Left colon (tissue), 2 donors: ENCODE results near the gene TPGS1. TPM values are rescaled to one million over a fixed set of nuclear protein-coding genes. Genes with fewer than 3 reads are reported as not detected.
"Not testable (repeated sequence)": the region's sequence is repeated elsewhere in the genome, so short reads cannot be mapped to it uniquely, and the experiment has no call there.

Experiments used
- ATAC-seq: fragments of 200-7000 bp; cut with Tn5 transposase; one replicate; pipeline ENCODE4 v1.9.1; 2020; ENCODE audit warnings: mild to moderate bottlenecking, moderate library complexity
- DNase-seq, 2 donors: peaks; one replicate each; pipeline ENCODE4 v3.0.0-alpha.2; 2020
- intact Hi-C, 2 donors: fragments of 100-400 bp; cut with DNase I in 1 of 2; cut with micrococcal nuclease in 1 of 2; formaldehyde crosslinking; loops; one replicate each; pipeline versions ENCODE4 v1.11.2 to v1.14.0; 2022; cut with DNase I, micrococcal nuclease
- total RNA-seq, 2 donors: library from RNA; stranded (reverse); fragmentation: NEBNext Ultra II Directional; extraction: Animal tissue kit (Norgen Biotek cat#: 25700); gene quantifications; one replicate each; pipeline ENCODE4 v1.2.1, GENCODE V29; 2021
- donor health status: DM: no; HTN: no; CAD: no.
- donor health status: DM: yes; HTN: yes; CAD: no.

TPGS1 gene
- total RNA-seq, 2 donors from 2014 or later = 17.4 to 19.9 TPM

DNA sequence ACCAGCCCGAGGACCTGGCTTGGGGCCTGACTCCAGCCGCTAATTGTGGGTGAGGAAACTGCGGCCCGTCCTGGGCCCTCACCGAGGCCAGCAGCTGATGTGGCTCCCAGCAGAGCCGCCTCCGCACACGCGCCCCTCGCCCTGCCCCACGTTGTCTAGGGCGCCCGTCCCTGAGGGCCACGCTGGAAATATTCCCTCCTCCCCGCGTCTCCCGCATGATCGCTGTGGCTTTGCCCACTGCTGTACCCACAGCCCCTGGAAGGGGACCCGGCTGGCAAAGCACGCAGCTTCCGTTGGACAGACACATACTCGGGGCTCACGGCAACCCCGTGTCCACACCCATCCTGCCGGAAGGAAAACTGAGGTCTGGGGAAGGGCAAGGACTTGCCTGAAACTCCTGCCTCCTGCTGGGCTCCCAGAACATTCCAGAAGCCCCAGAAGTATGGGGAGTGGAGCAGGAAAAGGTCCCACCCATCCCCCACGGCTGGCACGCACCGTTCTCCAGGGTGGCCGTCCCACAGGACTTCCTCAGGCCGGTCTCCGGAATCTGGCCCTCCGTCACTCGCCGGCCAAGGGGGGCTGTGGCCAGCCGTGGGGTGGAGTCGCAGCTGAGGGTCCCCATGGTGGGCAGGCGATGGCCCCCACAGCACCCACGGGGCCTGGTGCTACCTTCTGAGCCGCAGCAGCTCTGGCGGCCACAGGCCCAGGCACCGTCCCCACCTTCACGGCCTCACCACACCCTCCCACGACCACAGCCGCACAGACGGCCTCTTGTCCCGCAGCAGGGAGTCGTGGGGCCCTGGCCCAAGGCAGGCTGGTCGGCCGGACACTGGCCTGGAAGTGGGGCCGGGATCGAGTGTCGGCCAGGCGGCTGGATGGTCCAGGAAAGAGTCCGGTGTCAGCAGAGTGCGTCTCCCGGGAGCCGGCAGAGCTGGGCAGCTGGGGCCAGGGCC is 32.9 kb upstream of the TPGS1 start:
- ATAC-seq = no peak
- no peak for DNase-seq
- intact Hi-C loops = no loop called here

DNA sequence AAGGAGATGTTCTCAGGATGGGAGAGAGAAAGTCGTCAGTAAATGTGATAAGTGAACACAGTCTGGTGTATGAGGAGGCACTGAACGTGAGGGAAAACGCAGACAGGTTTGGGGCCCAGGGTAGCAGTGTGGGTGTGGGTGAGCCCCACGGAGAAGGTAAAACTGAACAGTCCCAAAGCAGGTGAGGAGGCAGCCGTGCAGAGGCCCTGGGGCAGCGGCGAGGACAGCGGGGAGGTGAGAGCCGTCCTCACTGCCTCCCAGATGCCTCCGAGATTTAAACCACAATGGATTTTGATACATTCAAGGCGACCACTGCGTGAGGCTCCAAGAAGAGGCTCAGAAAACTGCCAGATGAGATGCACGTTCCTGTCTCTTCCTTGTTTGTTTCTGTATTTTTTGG is 31.9 kb upstream of the TPGS1 start:
- no peak for DNase-seq
- no peak for ATAC-seq

DNA sequence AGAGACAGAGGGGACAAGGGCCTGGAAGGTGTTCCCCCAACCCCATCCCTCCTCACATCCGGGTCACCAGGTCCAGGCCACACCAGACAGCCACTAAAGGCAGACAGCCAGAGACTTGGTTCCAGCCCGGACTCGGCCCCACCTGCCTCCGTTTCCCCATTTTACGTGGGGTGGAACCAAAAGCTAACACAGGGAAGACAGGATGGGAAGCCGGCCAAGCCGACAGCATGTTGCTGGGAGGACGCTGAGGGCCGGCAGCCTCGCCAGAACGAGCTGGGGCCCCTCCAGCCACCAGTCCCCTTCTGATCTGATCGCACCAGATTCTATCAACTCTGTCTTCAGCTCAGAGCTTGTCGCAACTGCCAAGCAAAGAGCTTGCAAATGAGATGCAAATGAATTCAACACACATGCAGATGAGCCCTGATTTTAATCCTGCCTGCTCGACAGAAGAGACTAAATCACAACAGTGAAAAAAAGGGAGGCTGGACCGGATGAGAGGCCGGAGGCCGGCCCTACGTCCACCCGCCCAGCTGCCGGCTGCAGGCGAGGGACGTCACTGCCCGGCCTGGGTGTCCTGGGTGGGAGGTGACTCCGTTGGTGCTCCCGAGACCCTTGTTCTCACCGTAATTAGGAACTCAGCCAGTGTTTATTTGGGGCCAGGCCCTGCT is 28.9 kb upstream of the TPGS1 start:
- ATAC-seq (no peak), DNase-seq (no peak)
- intact Hi-C loops = no loop called here

More for the DNA sequence above, 31.9 kb upstream of the TPGS1 start:
- intact Hi-C loops = no loop called here

DNA sequence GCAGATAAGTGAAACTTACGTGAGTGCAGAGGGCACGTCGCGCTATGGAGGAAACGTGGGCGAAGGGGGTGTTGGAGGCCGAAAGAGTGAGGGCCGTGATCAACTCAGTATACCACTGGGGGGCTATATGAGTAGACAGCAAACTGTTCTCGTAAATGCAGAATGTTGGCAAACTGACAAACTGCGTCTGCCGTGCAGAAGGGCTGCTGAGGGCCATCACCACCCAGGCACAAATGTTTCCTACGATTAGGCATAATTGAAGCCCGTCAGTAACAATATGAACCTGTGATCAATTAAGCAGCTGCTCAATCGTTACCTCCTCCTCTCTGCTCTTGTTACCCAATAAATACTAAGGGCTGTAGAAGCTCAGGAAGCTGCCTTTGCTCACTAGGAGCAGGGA is 28.3 kb upstream of the TPGS1 start:
- no peak for DNase-seq
- no peak for ATAC-seq
- intact Hi-C loops = no loop called here

DNA sequence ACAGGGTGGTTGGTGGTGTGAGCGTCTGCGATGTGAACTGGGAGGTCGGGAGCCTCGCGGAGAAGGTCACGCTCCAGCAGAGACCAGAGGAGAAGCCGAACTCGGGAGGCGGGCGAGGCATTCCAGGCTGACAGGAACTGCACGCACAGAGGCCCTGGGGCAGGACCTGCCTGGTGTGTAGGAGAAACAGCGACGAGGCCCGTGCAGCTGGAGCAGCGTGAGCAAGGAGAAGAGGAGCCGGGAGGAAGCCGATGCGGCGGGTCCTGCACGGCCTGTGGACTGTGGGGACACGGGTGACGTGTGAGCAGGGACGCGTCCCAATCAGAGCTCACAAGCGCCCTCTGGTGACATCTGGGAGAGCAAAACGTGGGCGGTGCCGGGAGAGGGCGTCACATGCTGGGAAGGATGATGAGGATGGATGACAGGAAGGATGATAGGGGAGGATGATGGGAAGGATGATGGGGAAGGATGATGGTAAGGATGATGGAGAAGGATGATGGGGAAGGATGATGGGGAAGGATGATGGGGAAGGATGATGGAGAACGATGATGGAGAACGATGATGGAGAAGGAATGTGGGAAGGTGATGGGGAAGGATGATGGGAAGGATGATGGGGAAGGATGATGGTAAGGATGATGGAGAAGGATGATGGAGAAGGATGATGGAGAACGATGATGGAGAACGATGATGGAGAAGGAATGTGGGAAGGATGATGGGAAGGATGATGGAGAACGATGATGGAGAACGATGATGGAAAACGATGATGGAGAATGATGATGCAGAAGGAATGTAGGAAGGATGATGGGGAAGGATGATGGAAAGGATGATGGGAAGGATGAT is 27.1 kb upstream of the TPGS1 start:
- peak; percentile 95 for ATAC-seq
- DNase-seq = peak; percentile 62 to 87
- intact Hi-C loops = loop anchor here in 1 of 2 donors (10.0 kb wide), 1 partner anchor 75 kb away; the partner anchor contains the start of gene C2CD4C

DNA sequence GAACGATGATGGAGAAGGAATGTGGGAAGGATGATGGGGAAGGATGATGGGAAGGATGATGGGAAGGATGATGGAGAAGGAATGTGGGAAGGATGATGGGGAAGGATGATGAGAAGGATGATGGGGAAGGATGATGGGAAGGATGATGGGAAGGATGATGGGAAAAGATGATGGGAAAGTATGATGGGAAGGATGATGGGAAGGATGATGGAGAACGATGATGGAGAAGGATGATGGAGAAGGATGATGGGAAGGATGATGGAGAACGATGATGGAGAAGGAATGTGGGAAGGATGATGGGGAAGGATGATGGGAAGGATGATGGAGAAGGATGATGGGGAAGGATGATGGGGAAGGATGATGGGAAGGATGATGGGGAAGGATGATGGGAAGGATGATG is 26.2 kb upstream of the TPGS1 start:
- ATAC-seq, DNase-seq: not testable (repeated sequence)
- intact Hi-C loops = loop anchor here in 1 of 2 donors (10.0 kb wide), 1 partner anchor 76 kb away; the partner anchor contains the start of gene C2CD4C

DNA sequence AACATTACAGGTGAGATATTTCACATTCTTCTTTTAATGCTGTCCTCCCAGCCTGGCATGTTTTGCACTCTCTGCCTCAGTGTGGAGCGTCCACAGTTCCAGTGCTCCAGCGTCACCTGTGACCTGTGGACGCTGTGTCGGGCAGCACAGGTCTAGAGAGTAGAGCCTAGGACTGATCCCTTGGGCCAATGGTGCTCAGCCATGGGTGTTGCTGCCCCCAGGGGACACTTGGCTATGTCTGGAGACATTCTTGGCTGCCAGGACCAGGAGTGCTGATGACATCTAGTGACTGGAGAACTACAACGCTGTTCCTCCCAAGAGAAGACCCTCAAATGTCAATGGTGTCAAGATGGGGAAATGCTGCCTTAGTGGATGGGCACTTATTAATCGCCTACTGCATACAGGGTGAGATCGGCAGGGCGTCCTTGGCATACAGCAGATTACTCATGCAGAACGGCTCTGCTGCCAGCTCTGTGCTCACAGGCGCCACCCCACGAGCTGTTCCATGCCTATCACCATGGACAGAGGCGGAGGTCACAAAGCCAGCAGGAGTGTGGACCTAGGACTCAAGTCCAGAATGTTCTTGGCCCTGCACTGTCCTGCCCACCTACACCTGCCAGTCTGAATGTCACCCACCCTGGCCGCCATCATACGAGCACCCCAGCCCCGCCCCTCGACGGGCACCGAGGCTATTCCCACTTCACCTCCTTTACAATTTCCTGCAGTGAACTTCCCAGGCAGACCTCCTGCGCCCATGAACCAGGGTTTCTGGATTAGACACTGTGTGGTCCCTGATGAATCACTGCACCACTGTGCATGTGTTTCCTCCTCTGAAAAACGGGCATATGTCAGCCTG is 24.9 kb upstream of the TPGS1 start:
- intact Hi-C loops = loop anchor here in 1 of 2 donors (10.0 kb wide), 1 partner anchor 78 kb away; the partner anchor contains the start of gene C2CD4C
- DNase-seq (no peak), ATAC-seq (no peak)

DNA sequence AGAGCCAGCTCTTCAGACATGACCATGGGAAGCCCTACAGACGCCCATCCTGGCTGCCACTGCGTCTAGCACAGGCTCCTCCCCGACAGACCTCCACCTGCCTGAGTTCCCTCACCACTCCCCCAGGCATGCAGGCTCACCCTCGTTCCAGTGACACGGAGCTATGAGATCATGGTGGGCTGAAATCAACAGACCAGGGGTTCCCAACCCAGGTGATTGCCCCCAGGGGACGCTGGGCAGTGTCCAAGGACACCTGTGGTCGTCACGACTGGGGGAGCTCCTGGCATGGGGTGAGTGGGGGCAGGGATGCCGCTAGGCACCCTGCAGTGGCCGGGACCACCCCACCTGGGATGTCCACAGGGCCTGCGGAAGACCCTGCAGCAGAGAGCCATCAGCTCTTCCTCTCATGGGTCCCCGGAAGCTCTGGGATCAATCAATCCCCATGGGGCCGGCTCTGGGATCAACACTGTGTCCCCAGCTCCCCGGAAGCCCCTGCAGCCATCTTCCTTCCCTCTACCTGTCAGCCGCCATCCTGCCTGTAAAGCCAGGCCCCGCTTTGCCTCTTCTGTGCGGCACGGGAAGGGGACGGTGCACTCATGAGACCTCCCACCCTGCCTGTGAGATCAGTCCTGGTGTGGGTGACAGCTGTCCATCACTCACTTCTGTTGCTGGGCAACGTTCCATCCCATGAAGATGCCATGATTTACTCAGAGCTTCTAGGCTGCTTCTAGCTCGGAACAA is 23.8 kb upstream of the TPGS1 start:
- intact Hi-C loops = loop anchor here in 1 of 2 donors (10.0 kb wide), 1 partner anchor 79 kb away; the partner anchor contains the start of gene C2CD4C

DNA sequence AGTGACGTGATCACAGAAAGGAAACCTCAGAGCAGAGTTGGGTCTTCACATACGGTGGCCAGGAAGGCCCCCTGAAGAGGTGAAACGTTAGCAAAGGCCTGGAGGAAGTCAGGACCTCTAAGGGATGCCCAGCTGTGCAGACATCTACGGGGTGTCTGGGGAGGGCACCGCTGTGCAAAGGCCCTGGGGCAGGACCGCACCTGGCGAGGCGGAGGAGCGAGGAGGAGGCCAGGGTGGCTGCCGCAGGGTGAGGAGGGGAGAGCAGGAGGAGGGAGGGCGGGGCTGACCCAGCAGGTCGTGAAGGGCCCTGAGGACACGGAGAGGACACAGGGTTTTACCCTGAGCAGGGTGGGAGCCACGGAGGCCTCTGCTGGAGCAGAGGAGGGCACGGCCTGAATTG is 22.8 kb upstream of the TPGS1 start:
- DNase-seq (no peak), ATAC-seq (no peak)
- intact Hi-C loops = loop anchor here in 1 of 2 donors (10.0 kb wide), 1 partner anchor 80 kb away; the partner anchor contains the start of gene C2CD4C

More for the DNA sequence above, 23.8 kb upstream of the TPGS1 start:
- ATAC-seq (no peak), DNase-seq (no peak)

DNA sequence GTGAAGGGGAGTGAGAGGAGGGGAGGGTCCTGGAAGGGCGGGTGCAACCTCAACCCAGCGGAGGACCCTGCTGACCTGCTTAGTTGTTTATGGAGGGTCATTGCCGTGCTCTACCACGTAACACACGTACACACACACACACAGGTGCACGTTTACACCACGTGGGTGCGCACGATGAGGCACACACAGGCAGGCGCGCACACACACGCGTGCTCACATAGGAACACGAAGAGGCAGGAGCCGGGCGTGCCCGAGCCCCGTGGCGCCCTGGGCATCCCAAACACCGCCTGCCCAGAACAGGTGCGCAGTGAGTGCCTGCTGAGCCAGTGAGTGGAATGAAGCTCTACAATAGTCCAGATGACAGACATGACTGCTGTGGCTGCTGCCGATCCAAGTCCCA is 22.2 kb upstream of the TPGS1 start:
- intact Hi-C loops = loop anchor here in 1 of 2 donors (10.0 kb wide), 1 partner anchor 80 kb away; the partner anchor contains the start of gene C2CD4C

DNA sequence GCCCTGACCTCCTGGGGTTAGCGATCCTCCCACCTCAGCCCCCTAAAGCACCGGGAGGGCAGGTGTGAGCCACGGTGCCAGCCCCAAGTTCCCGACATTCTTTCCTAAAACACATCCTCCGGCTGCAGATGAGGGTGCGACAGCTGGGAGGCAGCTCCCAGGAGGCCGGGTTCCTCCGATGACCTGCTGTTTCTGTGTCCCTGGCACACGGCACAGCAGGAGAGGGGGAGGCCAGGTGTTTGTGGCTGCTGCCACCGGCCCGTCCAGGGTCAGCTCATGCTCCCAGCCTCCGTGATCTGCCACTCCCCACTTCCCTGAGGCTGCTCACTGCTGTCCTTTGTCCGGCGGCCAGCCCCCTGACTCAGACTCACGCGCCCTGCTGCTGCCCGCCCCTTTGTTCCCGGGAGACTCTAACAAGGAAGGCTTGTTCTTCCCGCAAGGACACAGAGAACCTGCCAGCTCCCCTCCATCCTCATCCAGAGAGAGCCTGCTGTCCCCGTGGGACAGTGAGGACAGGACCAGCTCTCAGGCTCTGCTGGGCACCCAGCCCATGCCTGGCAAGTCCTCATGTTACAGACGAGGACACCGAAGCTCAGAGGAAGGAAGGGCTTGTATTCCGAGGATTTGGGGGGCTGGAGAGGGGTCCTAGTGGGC is 21.6 kb upstream of the TPGS1 start:
- no peak for DNase-seq
- ATAC-seq = no peak
- intact Hi-C loops = loop anchor here in 1 of 2 donors (10.0 kb wide), 1 partner anchor 81 kb away; the partner anchor contains the start of gene C2CD4C

More for the DNA sequence above, 22.2 kb upstream of the TPGS1 start:
- no peak for DNase-seq
- ATAC-seq = no peak

DNA sequence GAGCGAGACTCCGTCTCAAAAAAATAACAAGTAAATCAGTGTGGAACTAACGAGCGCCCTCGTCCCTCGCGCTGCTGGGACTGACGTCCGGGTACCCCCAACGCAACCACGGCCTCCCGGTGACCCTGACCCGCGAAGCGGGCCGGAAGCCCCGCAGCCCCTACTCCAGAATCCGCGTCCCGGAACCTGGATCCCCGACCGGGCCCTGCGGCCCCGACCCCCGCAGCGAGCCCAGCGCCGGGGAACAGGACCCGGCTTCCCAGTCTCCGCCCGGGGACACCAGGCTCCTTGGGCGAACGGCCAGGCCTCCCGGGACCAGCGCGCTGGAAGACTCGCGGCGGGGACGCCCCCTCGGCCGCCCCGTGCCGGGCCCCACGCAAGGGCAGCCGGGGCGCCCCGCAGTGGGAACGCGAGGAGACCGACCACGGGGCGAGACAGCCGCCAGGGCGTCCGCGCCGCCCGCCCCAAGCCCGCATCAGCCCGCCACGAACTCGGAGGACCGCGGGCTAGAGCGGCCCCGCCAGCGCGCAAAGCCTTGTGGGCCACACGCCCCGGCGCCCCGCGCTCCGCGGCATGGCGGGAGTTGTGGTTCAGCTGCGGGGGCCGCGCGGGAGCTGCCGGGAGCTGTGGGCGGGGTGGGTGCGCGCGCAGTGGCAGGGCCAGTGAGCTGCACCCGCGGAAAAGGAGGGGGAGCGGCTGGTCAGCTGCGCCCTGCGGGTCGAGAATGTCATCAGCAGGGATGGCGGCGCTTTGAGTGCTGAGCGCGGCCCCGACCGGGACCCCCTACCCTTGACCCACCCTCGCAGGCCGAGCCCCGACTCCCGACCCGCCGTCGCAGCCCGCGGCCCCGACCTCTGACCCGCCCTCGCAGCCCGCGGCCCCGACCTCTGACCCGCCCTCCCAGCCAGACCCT is 18.5 kb upstream of the TPGS1 start:
- peak; percentile 95 to 98 for DNase-seq
- intact Hi-C loops = loop anchor here in 1 of 2 donors (10.0 kb wide), 1 partner anchor 84 kb away; the partner anchor contains the start of gene C2CD4C
- ATAC-seq = peak; percentile 97

DNA sequence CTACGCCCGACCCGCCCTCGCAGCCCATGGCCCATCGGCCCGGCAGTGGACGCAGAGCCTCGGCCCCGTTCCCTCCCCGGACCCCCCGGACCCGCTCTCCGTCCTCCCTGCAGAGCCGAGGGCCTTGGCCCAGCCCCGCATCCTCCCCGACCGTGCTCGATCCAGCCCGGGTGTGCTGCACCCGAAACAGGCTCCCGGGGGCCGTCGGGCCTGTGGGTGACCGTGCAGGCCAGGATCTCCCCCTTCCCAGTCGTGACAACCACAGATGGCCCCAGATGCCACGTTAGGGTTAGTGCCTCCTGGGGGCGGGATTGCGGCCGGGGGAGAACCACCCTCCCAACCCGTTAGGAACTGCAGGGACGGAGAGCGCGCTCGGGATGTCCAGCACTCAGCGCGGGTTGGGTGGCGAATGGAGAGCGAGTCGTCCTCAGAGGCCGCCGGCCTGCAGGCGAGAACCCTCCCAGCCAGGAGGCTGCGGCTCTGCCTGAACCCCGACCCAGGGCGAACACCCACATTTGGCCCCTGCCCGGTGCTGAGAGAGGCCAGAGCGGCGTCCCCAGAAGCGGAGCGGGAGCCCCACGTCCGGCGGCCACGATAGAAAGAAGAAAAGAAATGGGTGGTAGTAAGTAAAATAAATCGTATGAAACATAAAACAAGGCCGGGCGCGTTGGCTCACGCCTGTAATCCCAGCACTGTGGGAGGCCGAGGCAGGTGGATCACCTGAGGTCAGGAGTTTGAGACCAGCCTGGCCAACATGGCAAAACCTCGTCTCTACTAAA is 17.7 kb upstream of the TPGS1 start:
- intact Hi-C loops = loop anchor here in 1 of 2 donors (10.0 kb wide), 1 partner anchor 85 kb away; the partner anchor contains the start of gene C2CD4C
- peak; percentile 40 for ATAC-seq
- no peak for DNase-seq

DNA sequence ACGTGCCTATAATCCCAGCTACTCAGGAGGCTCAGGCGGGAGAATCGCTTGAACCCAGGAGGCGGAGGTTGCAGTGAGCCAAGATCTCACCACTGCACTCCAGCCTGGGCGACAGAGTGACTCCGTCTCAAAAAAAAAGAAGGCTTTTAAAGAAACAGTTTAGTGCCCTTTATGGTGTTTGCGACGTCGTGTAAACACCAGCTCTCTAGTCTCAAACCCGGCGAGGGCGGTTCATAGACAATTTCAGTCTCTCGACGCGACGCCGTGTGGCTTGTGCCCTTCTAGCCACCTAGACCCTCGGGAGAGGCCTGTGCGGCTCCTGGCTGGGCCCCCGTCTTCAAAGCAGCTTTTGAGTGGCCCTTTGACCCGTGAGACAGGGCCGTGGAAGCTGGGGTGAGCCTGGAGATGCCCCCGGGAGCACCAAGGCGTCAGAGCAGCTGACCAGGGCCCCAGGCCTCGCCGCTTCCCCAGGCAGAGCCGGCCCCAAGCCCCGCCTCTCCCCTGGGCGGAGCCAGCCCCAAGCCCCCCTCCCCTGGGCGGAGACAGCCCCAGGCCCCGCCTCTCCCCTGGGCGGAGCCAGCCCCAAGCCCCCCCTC is 16.1 kb upstream of the TPGS1 start:
- DNase-seq (no peak), ATAC-seq (no peak)
- intact Hi-C loops = no loop called here
